NCI-H748 treated with DMSO at 0.1 percent for 48 hours (cell line): ENCODE measurements around the gene GNGT2.
"Not testable (repeated sequence)": the region's sequence is repeated elsewhere in the genome, so short reads cannot be mapped to it uniquely, and the experiment has no call there.

ENCODE experiments used
- DNase-seq: peaks from one replicate; lab custom pipeline; 2025; lab: John Stamatoyannopoulos, UW

GNGT2 gene

GRCh38 chr17:49203796-49204195 is 6.6 kb downstream of the GNGT2 start:
- DNase-seq, result no peak

DNA sequence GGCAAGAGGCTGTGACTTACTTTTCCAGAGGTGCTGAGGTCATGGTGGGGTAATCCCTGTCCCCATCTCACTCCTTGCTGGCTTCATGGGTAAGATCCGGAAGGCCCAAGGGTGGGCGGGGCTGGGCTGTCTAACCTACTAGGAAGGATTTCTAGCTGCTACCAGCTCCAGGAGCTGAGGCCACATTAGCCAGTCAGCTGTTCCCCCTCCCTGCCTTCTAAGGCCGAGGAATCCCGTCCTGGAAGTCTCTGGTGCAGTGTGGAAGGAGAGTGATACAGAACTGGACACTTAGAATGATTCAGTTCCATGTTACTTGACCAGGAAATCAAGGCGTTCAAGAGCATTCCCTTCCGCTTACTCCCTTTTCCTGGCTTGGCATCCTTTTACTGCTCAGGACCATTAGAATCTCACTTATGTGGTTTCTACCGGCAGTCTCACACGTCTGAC is 8.9 kb downstream of the GNGT2 start:
- DNase-seq, result no peak

GRCh38 chr17:49200423-49201083 is 9.8 kb downstream of the GNGT2 start:
- no peak for DNase-seq

- no peak for DNase-seq
Observed at GRCh38 chr17:49198211-49198610, 12.2 kb downstream of the GNGT2 start.

DNA sequence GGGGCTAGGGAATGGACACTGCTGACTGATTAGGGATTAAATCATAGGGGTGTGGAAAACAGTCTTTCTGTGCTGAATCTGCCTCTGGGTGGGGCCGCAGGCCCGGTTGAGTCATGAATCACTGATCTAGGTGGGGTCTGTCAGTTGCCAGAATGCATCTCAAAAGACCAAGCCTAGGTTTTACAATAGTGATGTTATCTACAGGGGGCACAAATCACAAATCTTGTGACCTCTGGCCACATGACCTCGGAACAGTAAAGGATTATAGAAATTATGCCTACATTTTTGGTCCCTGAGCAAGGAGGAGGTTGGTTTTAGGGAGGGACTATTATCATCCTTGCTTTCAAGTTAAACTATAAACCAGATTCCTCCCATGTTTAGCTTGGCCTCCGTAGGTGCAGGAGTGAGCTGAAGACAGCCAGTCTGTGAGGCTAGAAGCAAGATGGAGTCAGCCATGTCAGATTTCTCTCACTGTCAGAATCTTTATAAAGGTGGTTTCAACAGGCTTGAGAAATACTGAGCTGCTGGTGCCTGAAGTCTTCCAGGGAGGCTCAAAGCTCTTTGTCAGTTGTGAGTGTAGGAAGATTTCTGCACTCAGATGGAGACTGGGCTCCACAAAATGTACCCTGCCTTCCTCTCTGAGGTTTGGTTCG is 12.9 kb downstream of the GNGT2 start:
- DNase-seq, result no peak

DNA sequence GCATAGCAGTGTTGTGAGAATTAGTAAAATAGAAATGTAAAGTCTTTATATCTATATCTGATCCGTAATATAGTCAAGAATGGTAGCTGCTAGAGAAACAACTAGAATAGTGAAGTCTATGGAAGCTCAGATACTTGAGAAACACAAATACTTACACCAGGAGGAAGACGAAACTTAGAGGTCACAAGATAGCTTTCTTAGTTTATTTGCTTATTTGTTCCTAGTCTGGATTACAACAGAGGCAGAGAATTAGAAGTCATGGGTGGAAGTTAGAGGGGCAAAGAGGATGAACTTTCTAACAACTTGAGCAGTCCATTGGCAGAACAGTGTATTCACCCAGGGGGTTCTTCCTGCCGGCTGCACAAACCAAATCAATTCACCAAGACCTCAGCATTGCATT is 13.9 kb downstream of the GNGT2 start:
- no peak for DNase-seq

DNA sequence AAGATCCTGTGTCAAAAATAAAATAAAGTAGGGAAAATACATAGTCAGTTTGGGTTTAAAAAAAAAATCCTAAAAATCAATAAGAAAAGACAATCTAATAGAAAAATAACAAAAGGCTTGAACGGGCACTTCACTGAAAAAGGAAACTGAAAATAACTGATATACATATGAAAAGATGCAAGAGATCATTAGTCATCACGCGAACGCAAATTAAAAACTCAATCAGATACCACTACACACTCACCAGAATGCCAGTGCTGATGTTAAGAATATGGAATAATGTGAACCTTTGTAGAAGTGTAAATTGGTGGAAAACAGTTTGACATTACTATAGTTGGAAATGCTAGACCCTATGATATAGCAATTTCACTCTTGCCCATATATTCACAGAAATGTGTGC is 14.6 kb downstream of the GNGT2 start:
- DNase-seq, result no peak

DNA sequence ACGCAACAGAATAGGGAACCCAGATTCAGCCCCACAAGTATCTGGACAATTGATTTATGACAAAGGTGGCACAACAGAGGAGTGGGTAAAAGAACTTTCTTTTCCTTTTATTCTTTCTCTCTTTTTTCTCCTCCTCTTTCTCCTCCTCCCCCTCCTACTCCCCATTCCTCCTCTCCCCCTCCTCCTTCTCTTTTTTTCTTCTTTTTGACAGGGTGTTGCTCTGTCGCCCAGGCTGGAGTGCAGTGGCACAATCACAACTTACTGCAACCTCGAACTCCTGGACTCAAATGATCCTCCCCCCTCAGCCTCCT is 16.1 kb downstream of the GNGT2 start:
- DNase-seq, result no peak

DNA sequence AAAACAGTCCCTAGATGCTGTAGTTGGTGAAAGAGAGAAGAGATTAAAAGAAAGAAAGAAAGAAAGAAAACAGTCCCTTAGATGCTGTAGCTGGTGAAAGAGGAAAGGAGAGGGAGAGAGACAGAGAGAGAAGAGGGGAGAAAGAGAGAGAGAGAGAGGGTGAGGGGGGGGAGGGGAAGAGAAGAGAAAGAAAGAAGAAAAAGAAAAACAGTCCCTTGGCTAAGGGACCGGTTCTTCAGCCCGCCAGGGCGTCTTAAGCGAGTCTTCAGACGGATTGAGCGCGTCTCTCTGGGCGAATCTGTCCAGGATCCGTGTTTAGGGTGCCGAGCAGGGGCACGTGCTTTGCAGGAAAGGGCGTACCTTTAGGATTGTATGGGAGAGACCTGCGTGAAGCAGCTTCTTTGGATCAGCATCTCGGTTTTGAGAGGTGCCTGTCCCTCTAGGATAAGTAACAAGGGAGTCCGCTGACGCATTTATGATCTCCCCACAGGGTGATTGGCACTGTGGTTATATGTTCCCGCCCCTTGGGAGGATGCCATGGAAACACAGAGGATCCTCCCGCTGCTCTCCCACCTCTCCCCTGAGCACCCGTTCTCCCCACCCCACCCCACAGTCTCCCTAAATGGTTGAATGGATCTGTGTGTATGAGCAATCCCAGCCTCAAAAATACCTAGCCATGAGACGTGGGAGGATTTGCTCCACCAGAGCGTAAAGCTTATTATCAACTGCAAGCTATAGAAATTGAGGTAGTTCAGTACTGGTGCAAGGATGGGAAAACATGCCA is 16.7 kb downstream of the GNGT2 start:
- peak; percentile 34 for DNase-seq

- peak; percentile 87 for DNase-seq
Observed at GRCh38 chr17:49191917-49192741, 18.2 kb downstream of the GNGT2 start.

DNA sequence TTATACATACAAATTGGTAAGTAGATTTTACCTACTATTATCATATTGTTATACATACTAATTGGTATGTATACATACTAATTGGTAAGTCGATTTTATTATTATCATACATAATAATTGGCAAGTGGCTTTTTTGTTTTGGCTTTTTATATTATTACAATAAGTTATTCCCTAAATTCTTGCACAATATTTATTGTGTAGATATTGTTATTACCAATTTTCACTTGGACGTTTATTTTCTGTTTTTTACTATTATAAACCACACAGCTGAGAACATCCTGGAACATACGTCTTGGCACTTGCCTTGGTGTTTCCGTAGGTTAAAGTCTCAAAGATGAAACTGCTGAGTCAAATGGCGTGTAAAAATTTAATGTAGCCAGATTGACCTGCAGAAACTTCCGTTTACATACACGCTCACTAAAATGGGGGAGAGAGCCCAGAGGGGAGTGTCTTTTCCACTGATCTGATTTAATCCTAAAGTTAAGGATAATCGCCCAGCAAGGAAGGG is 18.9 kb downstream of the GNGT2 start:
- peak; percentile 83 for DNase-seq

- DNase-seq, result no peak
Observed at GRCh38 chr17:49190932-49191331, 19.4 kb downstream of the GNGT2 start.

- no peak for DNase-seq
Observed at GRCh38 chr17:49187301-49187700, 23.1 kb downstream of the GNGT2 start.

- DNase-seq, result not testable (repeated sequence)
Observed at GRCh38 chr17:49185381-49185780, 25.0 kb downstream of the GNGT2 start.

- DNase-seq, result not testable (repeated sequence)
Observed at GRCh38 chr17:49184522-49184921, 25.9 kb downstream of the GNGT2 start.

GRCh38 chr17:49183801-49184200 is 26.6 kb downstream of the GNGT2 start:
- DNase-seq, result no peak

GRCh38 chr17:49183341-49183740 is 27.0 kb downstream of the GNGT2 start:
- no peak for DNase-seq

- no peak for DNase-seq
Observed at GRCh38 chr17:49180998-49181635, 29.3 kb downstream of the GNGT2 start.

DNA sequence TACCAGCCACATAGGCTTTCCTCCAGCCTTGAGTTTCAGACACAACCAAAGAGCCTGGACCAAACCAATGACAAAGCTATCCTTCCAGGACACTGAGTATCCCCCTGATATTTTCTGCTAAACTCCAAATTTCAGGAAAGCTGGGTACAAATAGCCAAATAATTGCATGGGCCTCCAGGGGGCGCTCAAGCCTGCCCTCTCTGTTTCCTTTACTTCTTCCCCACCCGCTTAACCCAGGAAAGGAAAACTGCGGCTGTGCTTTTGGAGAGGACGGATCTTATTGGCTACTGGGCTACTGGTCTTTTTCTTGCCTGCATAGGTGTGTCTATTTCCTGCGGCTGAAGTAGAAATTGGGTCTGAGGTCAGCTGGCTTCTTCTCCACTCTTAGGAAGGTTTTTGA is 30.1 kb downstream of the GNGT2 start:
- peak; percentile 21 for DNase-seq

DNA sequence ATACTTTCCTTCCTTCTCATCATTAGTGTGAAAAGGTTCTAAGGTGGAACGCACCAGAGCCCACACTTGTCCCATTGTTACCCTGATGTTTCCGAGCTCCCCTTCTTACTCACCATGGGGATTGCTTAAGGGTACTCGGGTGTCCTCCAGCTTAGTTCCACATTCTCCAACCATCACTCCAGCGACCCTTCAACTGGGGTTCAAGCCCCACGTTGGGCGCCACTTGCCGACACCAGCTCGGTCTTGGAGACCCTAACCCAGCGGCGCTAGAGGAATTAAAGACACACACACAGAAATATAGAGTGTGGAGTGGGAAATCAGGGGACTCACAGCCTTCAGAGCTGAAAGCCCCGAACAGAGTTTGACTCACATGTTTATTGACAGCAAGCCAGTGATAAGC is 34.4 kb downstream of the GNGT2 start:
- DNase-seq, result not testable (repeated sequence)

DNA sequence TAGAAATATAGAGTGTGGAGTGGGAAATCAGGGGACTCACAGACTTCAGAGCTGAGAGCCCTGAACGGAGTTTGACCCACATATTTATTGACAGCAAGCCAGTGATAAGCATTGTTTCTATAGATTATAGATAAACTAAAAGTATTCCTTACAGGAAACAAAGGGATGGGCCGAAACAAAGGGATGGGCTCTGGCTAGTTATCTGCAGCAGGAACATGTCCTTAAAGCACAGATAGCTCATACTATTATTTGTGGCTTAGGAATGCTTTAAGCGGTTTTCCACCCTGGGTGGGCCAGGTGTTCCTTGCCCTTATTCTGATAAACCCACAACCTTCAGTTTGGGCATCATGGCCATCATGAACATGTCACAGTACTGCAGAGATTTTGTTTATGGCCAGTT is 39.7 kb downstream of the GNGT2 start:
- not testable (repeated sequence) for DNase-seq

- no peak for DNase-seq
Observed at GRCh38 chr17:49170216-49170615, 40.2 kb downstream of the GNGT2 start.
